NCI-H345 treated with DMSO at 0.1 percent for 48 hours (cell line): ENCODE results near the gene RB1.

ENCODE experiments used
- DNase-seq: peaks from one replicate; lab custom pipeline; 2025; ENCODE audit not compliant: unreplicated experiment; lab: John Stamatoyannopoulos, UW

Gene RB1

DNA sequence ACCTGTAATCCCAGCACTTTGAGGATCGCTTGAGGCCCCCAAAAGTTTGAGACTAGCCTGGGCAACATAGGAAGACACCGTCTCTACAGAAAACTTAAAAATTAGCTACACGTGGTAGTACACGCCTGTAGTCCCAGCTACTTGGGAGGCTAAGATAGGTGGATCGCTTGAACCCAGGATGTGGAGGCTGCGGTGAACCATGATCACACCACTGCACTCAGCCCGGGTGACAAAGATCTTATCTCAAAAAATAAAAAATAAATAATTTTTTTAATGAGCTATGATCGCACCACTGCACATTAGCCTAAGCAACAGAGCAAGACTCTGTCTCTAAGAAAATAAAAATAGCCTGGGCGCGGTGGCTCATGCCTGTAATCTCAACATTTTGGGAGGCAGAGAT lies 222.7 kb downstream of the RB1 start:
- no peak for DNase-seq

DNA sequence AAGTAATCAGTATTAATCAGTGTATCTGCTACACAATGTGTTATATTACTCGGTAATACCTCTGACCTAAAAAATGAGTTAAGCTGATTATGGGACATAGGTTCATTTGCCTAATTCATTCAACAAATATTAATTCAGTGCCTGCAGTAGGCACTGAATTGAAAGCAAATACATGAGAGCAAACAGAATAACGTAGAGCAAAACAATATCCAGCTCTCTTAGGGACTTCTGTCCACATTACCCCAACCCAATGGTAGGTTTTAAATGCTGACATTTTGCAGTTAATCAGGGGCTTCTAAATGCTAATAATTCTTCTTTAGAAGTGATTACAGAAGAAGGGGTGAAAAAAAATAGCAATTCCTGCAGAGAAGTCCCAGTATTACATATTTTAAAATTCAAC lies 224.4 kb downstream of the RB1 start:
- no peak for DNase-seq

DNA sequence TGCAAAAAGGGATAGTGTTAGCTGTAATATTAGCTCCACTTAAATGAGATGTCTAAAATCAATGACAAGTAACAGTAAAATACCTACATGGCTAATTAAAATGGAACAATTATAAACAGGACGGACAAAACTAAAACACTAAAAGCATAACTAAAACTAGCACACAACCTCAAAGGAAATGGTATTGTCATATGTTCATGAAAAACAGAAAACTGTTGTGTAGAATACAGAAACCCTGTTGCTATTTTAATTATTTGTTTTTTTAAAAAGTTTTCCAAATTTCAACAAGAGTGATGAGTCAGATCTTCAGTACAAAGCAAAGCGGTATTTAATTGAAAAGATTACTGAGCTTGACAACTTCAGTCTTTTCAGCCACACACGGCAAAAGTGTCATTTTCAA lies 225.2 kb downstream of the RB1 start:
- DNase-seq: no peak

- DNase-seq: no peak
These were observed 227.3 kb downstream of the RB1 start for GRCh38 chr13:48530833-48531232.
